GM12892 (cell line): Measurements from ENCODE around the gene ZGRF1.

Source experiments
- POLR2AphosphoS5 ChIP-seq: IDR thresholded peaks from 2 replicates; pipeline ENCODE4 v1.6.1; 2011; ENCODE audit warnings: low read depth, low read length, control low read depth
- TAF1 ChIP-seq: IDR thresholded peaks from 2 replicates; pipeline ENCODE4 v1.6.1; 2011; ENCODE audit warnings: low read depth, mild to moderate bottlenecking, control low read depth, low read length, borderline replicate concordance

DNA sequence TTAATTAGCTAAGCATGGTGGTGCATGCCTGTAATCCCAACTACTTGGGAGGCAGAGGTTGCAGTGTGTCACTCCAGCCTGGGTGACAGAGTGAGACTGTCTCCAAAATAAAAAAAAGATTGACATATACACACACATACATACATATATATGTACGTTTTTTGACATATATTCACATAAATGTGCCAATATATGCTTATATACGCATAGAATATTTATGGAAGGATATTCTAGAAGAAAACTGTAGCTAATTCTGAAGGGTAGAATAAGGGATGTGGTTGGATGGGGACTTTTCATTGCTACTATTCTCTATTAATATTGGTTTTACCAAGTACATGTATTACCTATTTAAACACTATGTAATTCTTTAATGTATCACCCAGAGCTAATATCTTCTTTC lies 19.7 kb downstream of the ZGRF1 start:
- TF ChIP-seq TAF1 = no peak
- no peak for TF ChIP-seq POLR2AphosphoS5
